ENCODE results near the gene INTS3. TPM values are rescaled to one million over a fixed set of nuclear protein-coding genes. Genes with fewer than 3 reads are reported as not detected.

INTS3 gene
- total and polyA plus RNA-seq, 2 donors (not counting 3 experiments of a cell fraction or from before 2014, with no cell fraction given), result 61.9 to 63.1 TPM

DNA sequence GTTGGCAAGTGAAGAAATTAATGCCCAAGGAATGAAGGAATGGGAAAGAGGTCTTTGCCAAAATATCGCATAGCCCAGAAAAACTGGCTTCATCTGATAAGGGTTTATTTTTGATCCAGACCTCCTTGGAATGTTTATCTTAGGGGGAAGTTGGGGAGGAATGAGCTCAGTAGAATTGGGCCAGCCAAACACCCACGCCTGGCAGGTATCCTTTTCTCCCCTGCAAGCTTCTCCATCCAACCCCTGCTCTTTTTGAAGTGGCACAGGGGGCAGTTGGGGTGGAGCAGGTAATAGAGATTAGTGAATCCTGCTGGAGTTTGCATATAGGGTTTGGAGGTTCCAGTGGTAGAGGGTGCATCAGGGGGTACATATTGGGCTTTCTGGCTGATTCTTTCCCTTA, 21.1 kb downstream of the INTS3 start:
- dilution Hi-C loops (cut with MboI; ENCODE audit: extremely low pct_ligation_motif_present, low sequenced_read_pairs) (no loop called here), intact Hi-C loops (cut with micrococcal nuclease) (loop anchor here (1.0 to 2.0 kb wide), 7 partner anchors 21 to 240 kb away; partner anchors contain the start of genes INTS3 and RAB13)
- DNase-seq (ENCODE audit: low read depth, low spot score) (no peak), FAIRE-seq (no peak)
- ChIA-PET CTCF (interaction anchor here (0.6 to 5.0 kb wide), 10 partner anchors 10 to 177 kb away, joined by 3 to 20 read pairs (median 4); partner anchors contain the start of genes ILF2 and INTS3), POLR2A (no interaction called here)
- Histone ChIP-seq H3K36me3 (ENCODE audit: control insufficient read depth in 2 of 2, extremely low read depth in 1 of 2, insufficient read depth in 2 of 2, low read length in 2 of 2) (peaks cover 19 to 21% of the 10 kb centered on the region in 2 experiments), H3K4me1 (ENCODE audit: control insufficient read depth, extremely low read depth, insufficient read depth, low read length) (peaks cover 37% of the 10 kb centered on the region), H3K4me3 (replicated peaks in 1 of 3; ENCODE audit: insufficient read depth in 1 of 3, low read depth in 1 of 3, low read length in 3 of 3) (no peak overlapping the region), H4K20me1 (replicated peaks; ENCODE audit: control insufficient read depth, extremely low read depth, insufficient read depth, low read length) (no peaks in the 10 kb centered on the region), H3K9me1 (replicated peaks; ENCODE audit: control insufficient read depth, extremely low read depth, insufficient read depth, low read length) (no peaks in the 10 kb centered on the region), H3K27ac (ENCODE audit: insufficient read depth, low read depth, low read length) (no peak overlapping the region), H3K9ac (replicated peaks; ENCODE audit: extremely low read depth, insufficient read depth, low read length) (no peak overlapping the region), H3K4me2 (ENCODE audit: insufficient read depth, low read length) (no peak overlapping the region), H3K27me3 (ENCODE audit: control insufficient read depth in 2 of 2, insufficient read depth in 2 of 2, low read length in 2 of 2) (no peaks in the 10 kb centered on the region), H2AFZ (ENCODE audit: low read depth, low read length) (no peak overlapping the region), H3K9me3 (replicated peaks; ENCODE audit: control insufficient read depth, insufficient read depth, low read length) (no peaks in the 10 kb centered on the region), H3K79me2 (ENCODE audit: control insufficient read depth, insufficient read depth, low read length) (no peaks in the 10 kb centered on the region)
- TF ChIP-seq CTCF (IDR thresholded peaks at IDR 0.05; ENCODE audit: extremely low read depth in 1 of 2, insufficient read depth in 1 of 2, low read depth in 1 of 2, low read length in 2 of 2) (no peak), POLR2AphosphoS5 (IDR thresholded peaks at IDR 0.05; ENCODE audit: insufficient read depth, low read depth, low read length) (no peak), POLR2A (IDR thresholded peaks at IDR 0.05; ENCODE audit: low read depth, low read length) (no peak), FOS (IDR thresholded peaks at IDR 0.05; ENCODE audit: borderline replicate concordance, insufficient read depth, low read length) (no peak), JUN (IDR thresholded peaks at IDR 0.05; ENCODE audit: borderline replicate concordance, insufficient read depth, insufficient read length, low read depth) (no peak), EZH2 (IDR thresholded peaks at IDR 0.05; ENCODE audit: borderline replicate concordance, low read depth, low read length, severe bottlenecking) (no peak), MYC (IDR thresholded peaks at IDR 0.05; ENCODE audit: low read depth, low read length) (no peak), GATA2 (IDR thresholded peaks at IDR 0.05; ENCODE audit: insufficient read depth, insufficient read length, low read depth, low read length) (no peak)
- TF ChIP-seq, protein P1, sequence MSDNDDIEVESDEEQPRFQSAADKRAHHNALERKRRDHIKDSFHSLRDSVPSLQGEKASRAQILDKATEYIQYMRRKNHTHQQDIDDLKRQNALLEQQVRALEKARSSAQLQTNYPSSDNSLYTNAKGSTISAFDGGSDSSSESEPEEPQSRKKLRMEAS (IDR thresholded peaks at IDR 0.05; ENCODE audit: insufficient read depth, insufficient read length), result no peak
- no TSS peak for BruUV-seq (replicated peaks)
